NOMO-1 treated with DMSO at 0.1 percent for 48 hours (cell line): ENCODE results near the gene PRDM16.

Experiments used
- DNase-seq: peaks from one replicate; lab custom pipeline; 2025; ENCODE audit not compliant: unreplicated experiment; lab: John Stamatoyannopoulos, UW

PRDM16 gene

GRCh38 chr1:3292868-3293562 is 224.0 kb downstream of the PRDM16 start:
- DNase-seq = no peak

GRCh38 chr1:3293563-3294080 is 224.6 kb downstream of the PRDM16 start:
- no peak for DNase-seq

- no peak for DNase-seq
These were observed 225.4 kb downstream of the PRDM16 start for GRCh38 chr1:3294450-3294849.

- no peak for DNase-seq
These were observed 226.8 kb downstream of the PRDM16 start for GRCh38 chr1:3295846-3296245.

- DNase-seq = no peak
These were observed 227.3 kb downstream of the PRDM16 start for GRCh38 chr1:3296326-3296725.

- no peak for DNase-seq
These were observed 227.8 kb downstream of the PRDM16 start for GRCh38 chr1:3296826-3297225.

- no peak for DNase-seq
These were observed 228.8 kb downstream of the PRDM16 start for GRCh38 chr1:3297756-3298155.

GRCh38 chr1:3298197-3298596 is 229.2 kb downstream of the PRDM16 start:
- DNase-seq = no peak

GRCh38 chr1:3304246-3304645 is 235.2 kb downstream of the PRDM16 start:
- DNase-seq = no peak

- no peak for DNase-seq
These were observed 235.7 kb downstream of the PRDM16 start for GRCh38 chr1:3304692-3305091.

- DNase-seq = no peak
These were observed 236.2 kb downstream of the PRDM16 start for GRCh38 chr1:3305156-3305555.

GRCh38 chr1:3306583-3307291 is 237.7 kb downstream of the PRDM16 start:
- peak; percentile 39 for DNase-seq

GRCh38 chr1:3307359-3307758 is 238.4 kb downstream of the PRDM16 start:
- no peak for DNase-seq

- DNase-seq = no peak
These were observed 239.1 kb downstream of the PRDM16 start for GRCh38 chr1:3308053-3308452.

GRCh38 chr1:3310718-3311400 is 241.9 kb downstream of the PRDM16 start:
- DNase-seq = no peak

- no peak for DNase-seq
These were observed 242.7 kb downstream of the PRDM16 start for GRCh38 chr1:3311711-3312110.

- DNase-seq = no peak
These were observed 243.4 kb downstream of the PRDM16 start for GRCh38 chr1:3312310-3312897.

- DNase-seq = peak; percentile 68
These were observed 244.0 kb downstream of the PRDM16 start for GRCh38 chr1:3312898-3313575.

GRCh38 chr1:3313576-3313950 is 244.6 kb downstream of the PRDM16 start:
- no peak for DNase-seq

GRCh38 chr1:3314491-3315381 is 245.7 kb downstream of the PRDM16 start:
- DNase-seq = no peak
